ENCODE measurements around the gene RECQL5. TPM values are rescaled to one million over a fixed set of nuclear protein-coding genes. Genes with fewer than 3 reads are reported as not detected.

Gene RECQL5
- polyA plus RNA-seq, 12 donors: 12.3 to 36.8 (median 16.4) TPM; not detected in 1

Other genes with a start within 250 kb of the RECQL5 start
- gene TMEM94, start 210.5 kb downstream of the RECQL5 start, polyA plus RNA-seq (ENCODE audit: insufficient read length in 12 of 12): 10 to 100 TPM in 11 of 12 donors, not detected in 1; 43.9 to 87.2 (median 57.4) TPM
- gene CASKIN2, start 151.6 kb downstream of the RECQL5 start, polyA plus RNA-seq (ENCODE audit: insufficient read length in 12 of 12): 10 to 100 TPM in 11 of 12 donors, not detected in 1; 17.0 to 65.2 (median 20.7) TPM
- gene TSEN54, start 150.6 kb downstream of the RECQL5 start, polyA plus RNA-seq (ENCODE audit: insufficient read length in 12 of 12): 10 to 100 TPM in 11 of 12 donors, not detected in 1; 18.0 to 28.5 (median 20.9) TPM
- gene LLGL2, start 141.5 kb downstream of the RECQL5 start, polyA plus RNA-seq (ENCODE audit: insufficient read length in 12 of 12): 10 to 100 TPM in 2 of 12 donors, 1 to 10 TPM in 9, not detected in 1; 2.1 to 58.8 (median 5.4) TPM
- gene MYO15B, start 79.4 kb downstream of the RECQL5 start, polyA plus RNA-seq (ENCODE audit: insufficient read length in 12 of 12): 100 to 1,000 TPM in 6 of 12 donors, 10 to 100 TPM in 5, not detected in 1; 56.2 to 196 (median 104) TPM
- gene SMIM5, start 33.7 kb downstream of the RECQL5 start, polyA plus RNA-seq (ENCODE audit: insufficient read length in 12 of 12): 10 to 100 TPM in 2 of 12 donors, 1 to 10 TPM in 9, not detected in 1; 5.3 to 12.2 (median 7.5) TPM
- 100 to 1,000 TPM in 1 of 12 donors, 10 to 100 TPM in 10, not detected in 1; 66.0 to 125 (median 72.9) TPM for gene SAP30BP, start 184 bp upstream of the RECQL5 start, polyA plus RNA-seq (ENCODE audit: insufficient read length in 12 of 12)
- 10 to 100 TPM in 3 of 12 donors, 1 to 10 TPM in 8, not detected in 1; 3.3 to 55.7 (median 5.9) TPM for gene ITGB4, start 54.3 kb upstream of the RECQL5 start, polyA plus RNA-seq (ENCODE audit: insufficient read length in 12 of 12)
- 10 to 100 TPM in 11 of 12 donors, not detected in 1; 15.1 to 26.5 (median 21.0) TPM for gene GALK1, start 98.0 kb upstream of the RECQL5 start, polyA plus RNA-seq (ENCODE audit: insufficient read length in 12 of 12)
- gene UNK, start 117.7 kb upstream of the RECQL5 start, polyA plus RNA-seq (ENCODE audit: insufficient read length in 12 of 12): 10 to 100 TPM in 11 of 12 donors, not detected in 1; 20.5 to 42.4 (median 26.6) TPM
- 10 to 100 TPM in 2 of 12 donors, 1 to 10 TPM in 9, not detected in 1; 3.1 to 14.7 (median 3.9) TPM for gene UNC13D, start 177.2 kb upstream of the RECQL5 start, polyA plus RNA-seq (ENCODE audit: insufficient read length in 12 of 12)
- gene WBP2, start 188.2 kb upstream of the RECQL5 start, polyA plus RNA-seq (ENCODE audit: insufficient read length in 12 of 12): 100 to 1,000 TPM in 1 of 12 donors, 10 to 100 TPM in 10, not detected in 1; 43.3 to 104 (median 48.5) TPM
- 10 to 100 TPM in 11 of 12 donors, not detected in 1; 15.8 to 46.4 (median 21.5) TPM for gene TRIM47, start 211.4 kb upstream of the RECQL5 start, polyA plus RNA-seq (ENCODE audit: insufficient read length in 12 of 12)
- gene TRIM65, start 229.8 kb upstream of the RECQL5 start, polyA plus RNA-seq (ENCODE audit: insufficient read length in 12 of 12): 10 to 100 TPM in 11 of 12 donors, not detected in 1; 11.9 to 19.8 (median 13.9) TPM
- 100 to 1,000 TPM in 1 of 12 donors, 10 to 100 TPM in 10, not detected in 1; 44.7 to 117 (median 54.7) TPM for gene MRPL38, start 237.7 kb upstream of the RECQL5 start, polyA plus RNA-seq (ENCODE audit: insufficient read length in 12 of 12)